Sigmoid colon (tissue), 7 donors: ENCODE measurements around the gene FNTB. TPM values are rescaled to one million over a fixed set of nuclear protein-coding genes. Genes with fewer than 3 reads are reported as not detected.

Source experiments
- DNase-seq: peaks from one replicate; pipeline ENCODE4 v3.0.0-alpha.2; 2019
- H3K27ac ChIP-seq, 4 donors: fragments of 200-600 bp; sonication (generic); one replicate each; pipeline ENCODE4 v1.5.1; 2016 to 2019; ENCODE audit warnings: mild to moderate bottlenecking in 1 of 4
- H3K27me3 ChIP-seq, 3 donors: fragments of 200-600 bp; sonication (generic); one replicate each; pipeline ENCODE4 v1.5.1; 2019; ENCODE audit warnings: mild to moderate bottlenecking in 1 of 3
- H3K36me3 ChIP-seq, 4 donors: fragments of 200-600 bp; sonication (generic); one replicate each; pipeline ENCODE4 v1.5.1; 2016 to 2019
- H3K4me1 ChIP-seq, 4 donors: fragments of 200-600 bp; sonication (generic); one replicate each; pipeline ENCODE4 v1.5.1; 2017 to 2019
- H3K4me3 ChIP-seq, 4 donors: fragments of 200-600 bp; sonication (generic); one replicate each; pipeline ENCODE4 v1.5.1; 2017 to 2019; ENCODE audit warnings: mild to moderate bottlenecking in 2 of 4, moderate library complexity in 1 of 4
- H3K9me3 ChIP-seq, 4 donors: fragments of 200-600 bp in 3 of 4; sonication (generic) in 3 of 4; one replicate each; pipeline versions ENCODE4 v1.5.1 to v1.6.1; 2013 to 2019
- EP300 ChIP-seq, 4 donors: sonication (generic); formaldehyde crosslinking; IDR thresholded peaks; one replicate each; pipeline ENCODE4 v1.6.1; 2017; ENCODE audit warnings: antibody characterized with exemption in 4 of 4
- POLR2A ChIP-seq, 2 donors: fragments of 450-650 bp; IDR thresholded peaks; one replicate each; pipeline ENCODE4 v1.6.1; 2016; ENCODE audit warnings: antibody characterized with exemption in 2 of 2, mild to moderate bottlenecking in 2 of 2, moderate library complexity in 2 of 2
- POLR2AphosphoS5 ChIP-seq, 4 donors: sonication (generic); formaldehyde crosslinking; IDR thresholded peaks; one replicate each; pipeline ENCODE4 v1.6.1; 2017; ENCODE audit warnings: antibody characterized with exemption in 4 of 4
- WGBS, 2 donors: extraction: QIAGEN DNeasy Blood & Tissue Kit; methylation state at CpG; one replicate each; pipeline ENCODE4 v1.1.7; 2013; 5-methylcytosine and 5-hydroxymethylcytosine counted together
- intact Hi-C: fragments of 100-400 bp; cut with DNase I; formaldehyde crosslinking; loops from one replicate; pipeline ENCODE4 v1.15.1; 2023
- polyA plus RNA-seq, 3 donors: library from polyadenylated mRNA; stranded (reverse); fragments of 200-250 nt; gene quantifications; one replicate each; pipeline ENCODE4 v1.2.3, GENCODE V29; 2013
- total RNA-seq, 4 donors: library from RNA; depleted of rRNA; stranded (reverse); fragments of >200 nt; gene quantifications; one replicate each; pipeline ENCODE4 v1.1.0, GENCODE V29; 2016
- TF ChIP-seq, protein P1 (sequence below), 4 experiments: fragments of 450-650 bp in 3 of 4; fragments of 200-600 bp in 1 of 4; IDR thresholded peaks; one replicate each; pipeline ENCODE4 v1.5.1; 2016 to 2019; ENCODE audit warnings: antibody characterized with exemption in 4 of 4, mild to moderate bottlenecking in 3 of 4, moderate library complexity in 2 of 4
- donor health status: healthy with polysubstance abuse.
- donor health status: Bipolar disorder and iron deficiency.
- donor health status: healthy.

The FNTB gene
- total RNA-seq (10 to 100 TPM; 10.7 to 13.0 (median 11.9) TPM), polyA plus RNA-seq (1 to 10 TPM; 6.9 to 8.4 (median 8.3) TPM)

DNA sequence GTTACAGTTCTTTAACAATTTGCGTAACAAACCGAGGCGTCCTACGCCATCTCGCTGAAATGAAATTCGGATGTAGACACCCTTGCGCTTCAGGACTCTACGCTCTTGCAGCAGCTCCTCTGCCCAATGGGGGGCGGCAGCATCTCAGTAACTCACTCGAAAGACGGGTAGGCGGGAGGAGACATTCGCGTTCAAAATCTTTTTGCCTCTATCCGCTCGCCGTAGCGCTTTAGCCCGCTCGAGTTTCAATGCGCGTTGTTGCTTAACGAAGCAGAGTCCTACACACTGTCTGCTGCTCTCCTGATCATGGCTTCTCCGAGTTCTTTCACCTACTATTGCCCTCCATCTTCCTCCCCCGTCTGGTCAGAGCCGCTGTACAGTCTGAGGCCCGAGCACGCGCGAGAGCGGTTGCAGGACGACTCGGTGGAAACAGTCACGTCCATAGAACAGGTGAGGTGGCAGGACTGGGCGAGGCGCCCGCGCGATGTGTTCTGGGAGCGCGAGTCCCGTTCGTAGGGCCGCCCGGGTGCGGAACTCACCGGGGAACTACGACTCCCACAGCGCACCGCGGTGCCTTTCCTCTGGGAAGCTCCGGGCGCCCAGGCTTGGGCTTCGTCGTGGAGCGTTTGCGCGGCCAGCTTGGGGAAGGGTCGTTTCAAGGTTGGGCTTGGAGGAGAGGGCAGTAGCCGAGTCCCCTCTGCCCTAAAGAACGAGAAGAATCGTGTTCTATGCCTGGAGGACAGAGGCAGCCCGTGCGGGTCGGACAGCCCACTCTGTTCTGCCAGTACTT, at the start of gene FNTB:
Gene FNTB (plus strand): TSS at position 248 of the 790 bp plus-strand sequence. CDS start 59 bp downstream, at position 307.
- TF ChIP-seq EP300 (IDR thresholded peaks at IDR 0.05): no peak
- TF ChIP-seq POLR2AphosphoS5 (IDR thresholded peaks at IDR 0.05): peak; percentile 63 to 79 (median 74)
- TF ChIP-seq, protein P1, sequence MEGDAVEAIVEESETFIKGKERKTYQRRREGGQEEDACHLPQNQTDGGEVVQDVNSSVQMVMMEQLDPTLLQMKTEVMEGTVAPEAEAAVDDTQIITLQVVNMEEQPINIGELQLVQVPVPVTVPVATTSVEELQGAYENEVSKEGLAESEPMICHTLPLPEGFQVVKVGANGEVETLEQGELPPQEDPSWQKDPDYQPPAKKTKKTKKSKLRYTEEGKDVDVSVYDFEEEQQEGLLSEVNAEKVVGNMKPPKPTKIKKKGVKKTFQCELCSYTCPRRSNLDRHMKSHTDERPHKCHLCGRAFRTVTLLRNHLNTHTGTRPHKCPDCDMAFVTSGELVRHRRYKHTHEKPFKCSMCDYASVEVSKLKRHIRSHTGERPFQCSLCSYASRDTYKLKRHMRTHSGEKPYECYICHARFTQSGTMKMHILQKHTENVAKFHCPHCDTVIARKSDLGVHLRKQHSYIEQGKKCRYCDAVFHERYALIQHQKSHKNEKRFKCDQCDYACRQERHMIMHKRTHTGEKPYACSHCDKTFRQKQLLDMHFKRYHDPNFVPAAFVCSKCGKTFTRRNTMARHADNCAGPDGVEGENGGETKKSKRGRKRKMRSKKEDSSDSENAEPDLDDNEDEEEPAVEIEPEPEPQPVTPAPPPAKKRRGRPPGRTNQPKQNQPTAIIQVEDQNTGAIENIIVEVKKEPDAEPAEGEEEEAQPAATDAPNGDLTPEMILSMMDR (IDR thresholded peaks at IDR 0.05): peak; percentile 55 to 80 (median 66)
- WGBS, 2 donors: 0% methylated on average over 65 of the region's 65 CpGs
- DNase-seq: peak; percentile 97
- Histone ChIP-seq H3K9me3 (no peaks in the 10 kb centered on the region), H3K36me3 (no peaks in the 10 kb centered on the region), H3K27ac (peak within 1 kb of the TSS; percentile 82 to 90 (median 88)), H3K27me3 (no peaks in the 10 kb centered on the region), H3K4me1 (peaks cover 0 to 22% (median 15%) of the 10 kb centered on the region in 4 donors), H3K4me3 (peak within 1 kb of the TSS; percentile 63 to 84 (median 67))
- intact Hi-C loops: loop anchor here (1.0 to 5.0 kb wide), 4 partner anchors 75 to 840 kb away; partner anchors contain the start of genes CHURC1 and MAX

GRCh38 chr14:64937171-64937820, 49.4 kb upstream of the FNTB start:
- DNase-seq: no peak
- intact Hi-C loops: no loop called here
- H3K27ac ChIP-seq: peak overlapping the region in 1 of 4 donors; percentile 10

GRCh38 chr14:64937821-64938193, 48.9 kb upstream of the FNTB start:
- H3K4me3 ChIP-seq: no peak overlapping the region
- TF ChIP-seq POLR2A (IDR thresholded peaks at IDR 0.05): no peak
- TF ChIP-seq, protein P1 (IDR thresholded peaks at IDR 0.05): peak in 2 of 4 experiments; percentile 21 to 22
- no peak for TF ChIP-seq POLR2AphosphoS5 (IDR thresholded peaks at IDR 0.05)
- no peak for TF ChIP-seq EP300 (IDR thresholded peaks at IDR 0.05)
- no peak for DNase-seq
- H3K36me3 ChIP-seq: peaks cover 0 to 42% (median 5%) of the 10 kb centered on the region in 4 donors
- no peaks in the 10 kb centered on the region for H3K27me3 ChIP-seq
- intact Hi-C loops: no loop called here
- WGBS, 2 donors: 39 to 76% methylated on average over 1 of the region's 1 CpG
- peaks cover 0 to 14% (median 8%) of the 10 kb centered on the region in 4 donors for H3K4me1 ChIP-seq
- no peak overlapping the region for H3K27ac ChIP-seq
- H3K9me3 ChIP-seq: no peaks in the 10 kb centered on the region

More at GRCh38 chr14:64937171-64937820, 49.4 kb upstream of the FNTB start:
- 15 to 51% methylated on average over 1 of the region's 1 CpG for WGBS, 2 donors
- Histone ChIP-seq H3K27me3 (no peaks in the 10 kb centered on the region), H3K36me3 (peaks cover 0 to 42% (median 5%) of the 10 kb centered on the region in 4 donors), H3K4me1 (peaks cover 0 to 14% (median 8%) of the 10 kb centered on the region in 4 donors), H3K9me3 (no peaks in the 10 kb centered on the region), H3K4me3 (no peak overlapping the region)
- no peak for TF ChIP-seq EP300 (IDR thresholded peaks at IDR 0.05)
- TF ChIP-seq, protein P1 (IDR thresholded peaks at IDR 0.05): no peak
- no peak for TF ChIP-seq POLR2A (IDR thresholded peaks at IDR 0.05)
- TF ChIP-seq POLR2AphosphoS5 (IDR thresholded peaks at IDR 0.05): no peak

DNA sequence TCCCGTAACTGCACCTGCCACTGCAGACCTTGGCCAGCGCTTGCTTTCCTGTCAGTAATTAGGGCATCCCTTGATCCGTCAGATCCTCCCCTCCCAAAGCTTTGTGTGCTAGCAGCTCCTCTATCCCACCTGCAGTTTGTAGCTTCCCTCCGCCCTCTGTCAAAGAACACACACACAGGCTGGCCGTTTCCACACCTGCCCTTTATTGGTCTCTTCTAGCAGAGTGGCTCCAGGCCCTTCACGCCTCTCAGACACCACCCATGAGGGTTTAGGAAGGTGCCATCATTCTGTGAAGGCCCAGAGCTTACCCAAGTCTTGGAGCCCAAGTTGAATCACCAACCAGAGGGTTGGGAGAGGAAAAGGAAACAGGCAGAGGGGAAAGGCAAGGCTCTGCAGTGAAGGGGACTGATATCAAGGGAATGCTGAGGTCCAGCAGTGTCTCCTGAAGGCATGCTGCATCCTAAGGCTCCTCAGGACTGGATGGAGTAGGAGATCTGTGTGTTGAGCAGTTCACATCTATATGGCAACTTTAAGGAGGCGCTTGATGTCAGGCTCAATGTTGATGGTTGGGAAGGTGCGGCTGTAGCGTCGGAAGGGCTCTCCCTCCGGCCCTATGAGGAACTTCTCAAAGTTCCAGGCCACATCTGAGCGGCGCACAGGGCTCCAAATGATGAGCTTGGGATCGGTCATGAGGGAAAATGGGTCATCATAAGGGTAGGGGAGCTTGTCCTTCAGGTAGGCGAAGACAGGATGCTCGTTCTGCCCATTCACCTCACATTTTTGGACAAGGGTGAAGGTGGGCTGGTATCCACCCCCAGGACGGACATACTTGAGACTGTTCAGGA, 47.5 kb upstream of the FNTB start:
- Histone ChIP-seq H3K27ac (no peak overlapping the region), H3K36me3 (peaks cover 0 to 39% (median 4%) of the 10 kb centered on the region in 4 donors), H3K4me1 (peaks cover 0 to 14% (median 8%) of the 10 kb centered on the region in 4 donors), H3K9me3 (no peaks in the 10 kb centered on the region), H3K4me3 (no peak overlapping the region), H3K27me3 (no peaks in the 10 kb centered on the region)
- TF ChIP-seq, protein P1 (IDR thresholded peaks at IDR 0.05): no peak
- TF ChIP-seq POLR2A (IDR thresholded peaks at IDR 0.05) (no peak), EP300 (IDR thresholded peaks at IDR 0.05) (no peak), POLR2AphosphoS5 (IDR thresholded peaks at IDR 0.05) (no peak)
- DNase-seq: no peak
- intact Hi-C loops: no loop called here
- 30 to 77% methylated on average over 17 of the region's 17 CpGs for WGBS, 2 donors
